OCI-M2 (cell line): ENCODE measurements around the gene TMEM106B.

Experiments
- DNase-seq: peaks from one replicate; lab custom pipeline; 2025; ENCODE audit not compliant: unreplicated experiment; lab: John Stamatoyannopoulos, UW

Gene TMEM106B

DNA sequence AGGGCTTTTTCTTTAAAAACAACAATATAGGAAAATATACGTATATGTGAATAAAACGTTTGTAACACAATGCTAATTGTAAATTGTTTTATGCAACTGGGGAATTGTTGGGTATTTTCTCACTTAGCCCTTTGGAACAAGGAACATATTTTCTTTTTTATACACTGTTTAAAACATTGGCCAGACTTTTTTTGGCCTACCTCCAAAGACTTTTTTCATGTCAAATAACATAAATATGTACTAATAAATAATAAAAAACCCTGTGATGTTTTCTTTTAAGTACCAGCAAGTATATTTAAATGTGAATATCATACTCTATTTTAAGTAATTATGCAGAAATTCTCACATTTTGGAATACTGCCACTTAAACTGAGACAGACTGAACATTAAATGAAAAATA is 15.7 kb downstream of the TMEM106B start:
- DNase-seq, result no peak

DNA sequence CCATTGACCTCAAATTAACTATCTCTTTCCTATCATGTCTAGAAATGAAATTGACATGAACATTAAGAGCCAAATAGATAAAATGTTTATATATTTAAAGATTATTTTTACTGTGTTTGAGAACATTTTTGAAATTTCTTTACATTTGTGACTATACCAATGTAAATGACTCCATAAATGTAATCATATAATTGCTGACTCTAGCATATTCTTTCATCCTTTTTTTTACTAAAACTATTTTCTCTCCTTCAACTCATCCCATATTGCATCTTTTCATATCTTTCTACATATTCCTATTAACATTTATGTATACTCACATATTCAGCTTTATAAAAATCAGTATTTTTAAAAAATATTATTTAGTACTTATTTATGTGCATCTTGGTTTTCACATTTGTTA is 16.9 kb downstream of the TMEM106B start:
- DNase-seq, result no peak

DNA sequence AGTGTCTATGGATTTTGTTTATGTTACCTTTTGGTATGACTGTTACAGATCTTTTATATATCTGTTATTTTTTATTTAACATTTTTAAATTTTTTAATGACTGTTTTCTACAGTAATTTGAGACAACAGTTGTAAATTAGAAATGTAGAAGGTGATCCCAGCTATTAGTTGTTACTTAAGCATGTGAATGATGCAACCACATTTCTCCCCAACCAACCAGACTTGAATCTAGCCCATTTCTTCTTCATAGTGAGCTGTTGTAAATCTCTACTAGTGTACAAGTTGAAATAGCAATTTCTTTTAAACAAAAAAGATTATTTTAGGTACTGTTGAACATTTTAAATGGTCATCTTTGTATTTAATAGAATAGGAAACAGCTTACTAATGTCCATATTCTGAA is 18.0 kb downstream of the TMEM106B start:
- no peak for DNase-seq

DNA sequence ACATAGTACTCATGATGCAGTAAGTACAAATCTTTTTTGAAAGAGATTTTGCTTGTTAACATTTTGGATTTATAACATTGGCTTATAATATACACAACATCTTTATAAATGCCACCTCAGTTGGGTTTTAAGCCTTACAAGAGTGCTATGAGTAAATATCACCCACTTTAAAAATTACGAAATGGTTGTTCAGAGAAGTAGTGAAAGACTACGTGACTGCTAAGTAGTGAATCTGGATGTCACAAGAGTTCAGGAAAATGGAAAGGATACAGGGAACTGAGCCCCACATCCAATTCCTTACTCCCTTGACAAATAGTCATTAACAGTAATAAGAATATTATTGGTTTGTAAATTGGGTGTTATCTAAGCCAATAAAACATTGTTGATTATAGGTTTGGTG is 20.0 kb downstream of the TMEM106B start:
- DNase-seq, result no peak

DNA sequence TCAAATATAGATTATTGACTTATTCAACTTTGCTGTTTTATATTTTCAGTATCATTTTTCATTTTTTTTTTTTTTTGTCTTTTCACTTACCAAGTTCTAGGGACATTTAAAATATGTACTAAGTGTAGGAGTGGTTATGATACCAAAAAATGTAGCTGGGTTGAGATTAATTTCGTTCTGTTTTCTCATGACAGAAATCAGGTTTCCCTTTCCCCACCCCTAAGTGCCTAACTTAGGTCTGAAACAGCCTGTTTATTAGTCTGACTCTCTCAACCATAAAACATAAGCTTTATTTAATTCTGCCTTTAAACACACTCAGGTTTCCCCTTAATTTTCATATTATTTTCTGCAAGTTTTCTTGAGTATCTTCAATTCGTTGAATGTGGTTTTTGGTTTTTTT is 22.1 kb downstream of the TMEM106B start:
- no peak for DNase-seq

DNA sequence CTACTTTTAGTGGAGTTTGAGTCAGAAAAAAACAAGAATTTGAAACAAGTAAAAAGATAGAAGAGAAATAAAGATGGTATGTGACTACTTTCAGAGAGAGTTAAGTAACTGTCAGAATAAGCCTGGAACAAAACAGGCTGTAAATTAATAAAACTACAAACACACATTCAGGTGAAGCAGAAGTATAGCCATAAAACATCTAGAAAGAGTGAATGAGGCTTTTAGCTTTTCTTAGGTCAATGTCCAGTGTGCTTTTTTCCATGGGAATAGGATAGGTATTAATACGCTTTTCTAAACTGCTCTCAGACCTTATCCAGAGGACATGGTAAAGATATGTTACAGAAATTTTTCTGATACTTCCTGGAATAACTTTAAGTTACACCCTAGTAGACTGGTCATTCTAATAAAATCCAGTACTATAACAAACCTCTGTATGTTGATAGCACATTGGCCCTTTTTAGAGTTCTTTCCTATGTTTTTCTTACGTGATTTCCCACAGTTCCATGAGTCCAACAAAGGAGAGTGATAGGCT is 23.3 kb downstream of the TMEM106B start:
- no peak for DNase-seq

DNA sequence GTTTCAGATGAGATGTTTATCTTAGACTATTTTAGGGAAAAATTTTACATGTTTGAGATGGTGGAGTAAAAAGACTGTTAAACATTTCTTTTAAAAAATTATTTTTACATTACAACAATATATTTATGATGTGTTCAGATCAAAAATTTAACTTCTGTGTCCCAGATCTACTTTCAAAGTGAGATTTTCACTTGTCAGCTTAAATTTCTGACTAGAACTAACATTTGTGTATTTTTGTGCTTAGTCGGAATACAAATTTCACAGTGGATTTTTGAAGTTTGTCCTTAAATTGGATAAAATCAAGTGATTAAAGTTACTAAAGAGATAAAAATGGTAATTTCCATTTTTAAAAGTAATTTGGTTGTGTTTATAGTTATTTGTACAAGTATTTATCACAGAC is 24.9 kb downstream of the TMEM106B start:
- DNase-seq, result no peak

DNA sequence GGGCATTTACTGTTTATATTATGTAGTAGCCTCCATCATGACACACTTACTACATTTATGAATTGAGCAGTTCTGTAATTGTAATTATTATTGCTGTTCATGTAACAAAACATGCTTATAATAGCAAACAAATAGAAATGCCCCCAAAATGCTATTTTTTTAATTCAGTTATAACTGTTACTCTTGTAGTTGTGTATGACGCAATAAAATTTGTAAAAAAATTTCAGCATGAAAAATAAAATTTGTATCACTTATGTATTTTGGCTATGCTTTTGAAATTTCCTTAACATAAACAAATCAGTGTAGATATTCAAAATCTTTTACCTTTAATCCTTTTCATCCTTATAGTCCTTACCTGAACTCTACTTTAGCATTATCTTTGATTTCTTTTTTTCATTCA is 25.9 kb downstream of the TMEM106B start:
- no peak for DNase-seq

DNA sequence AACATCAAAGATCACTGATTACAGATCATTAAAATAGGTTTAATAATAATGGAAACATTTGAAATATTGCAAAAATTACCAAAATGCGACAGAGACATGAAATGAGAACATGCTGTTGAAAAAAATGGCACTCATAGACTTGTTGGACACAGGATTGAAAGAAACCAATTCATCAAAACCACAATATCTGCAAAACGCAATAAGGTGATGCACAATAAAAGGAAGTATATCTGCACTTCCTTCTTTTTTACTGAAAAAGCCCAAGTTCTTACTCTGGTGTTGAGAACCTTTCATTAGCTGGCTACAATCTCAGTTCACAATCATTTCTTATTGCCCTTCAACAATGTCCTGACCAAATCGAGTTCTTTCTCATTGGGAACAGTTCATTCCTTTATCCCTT is 28.7 kb downstream of the TMEM106B start:
- no peak for DNase-seq

DNA sequence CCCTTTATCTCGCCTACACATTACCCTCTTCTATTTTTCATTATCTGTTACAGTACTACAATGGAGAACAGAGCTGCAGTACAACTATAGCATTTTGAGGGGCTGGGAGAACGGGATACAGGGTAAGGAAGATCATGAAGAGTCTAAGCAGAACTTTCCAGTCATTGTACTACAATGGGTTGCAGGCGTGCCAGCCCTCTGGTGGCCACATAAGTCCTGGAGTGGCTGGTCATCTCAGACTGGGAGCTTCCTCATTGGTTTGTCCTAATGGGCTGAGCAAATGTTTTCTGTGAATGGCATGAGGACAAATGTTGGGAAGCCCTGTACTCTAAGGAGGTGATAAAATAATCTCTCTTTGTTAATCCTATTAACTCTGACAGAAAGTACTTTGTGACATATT is 33.0 kb downstream of the TMEM106B start:
- no peak for DNase-seq

DNA sequence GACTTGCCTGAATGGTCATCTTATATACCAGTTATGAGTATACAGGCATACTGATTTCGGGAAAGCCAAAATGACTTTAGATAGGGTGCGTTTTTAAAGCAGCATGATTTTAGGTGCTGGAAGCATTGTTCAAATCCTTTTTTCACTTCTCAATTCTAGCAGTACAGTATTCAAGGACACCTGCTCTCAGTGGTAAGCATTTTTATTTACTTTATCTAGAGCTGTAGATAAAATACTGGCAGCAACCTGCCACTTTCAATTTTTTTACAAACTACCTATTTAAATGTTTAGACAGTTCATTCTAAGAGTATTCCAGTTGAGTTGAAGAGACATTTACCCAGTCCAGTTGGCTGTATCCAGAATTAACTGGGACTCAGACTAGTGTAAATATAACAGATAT is 33.6 kb downstream of the TMEM106B start:
- no peak for DNase-seq

DNA sequence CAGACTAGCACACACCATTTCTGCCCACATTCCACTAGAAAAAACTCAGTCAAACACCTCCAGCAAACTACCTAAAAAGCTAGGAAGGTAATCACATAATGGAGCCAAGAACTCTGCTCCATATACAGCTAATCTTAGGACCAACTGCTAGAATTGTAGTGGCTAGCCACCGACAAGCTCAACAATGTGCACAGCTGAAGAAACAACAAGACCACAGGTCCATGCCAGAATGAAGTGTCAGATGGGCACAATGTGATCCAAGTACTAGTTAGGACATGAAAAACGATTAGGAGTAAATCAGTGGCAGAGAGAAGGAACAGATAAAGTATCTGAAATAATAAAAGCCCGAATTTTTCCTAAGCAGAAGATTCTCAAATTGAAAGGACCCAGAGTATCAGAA is 38.6 kb downstream of the TMEM106B start:
- DNase-seq, result no peak

DNA sequence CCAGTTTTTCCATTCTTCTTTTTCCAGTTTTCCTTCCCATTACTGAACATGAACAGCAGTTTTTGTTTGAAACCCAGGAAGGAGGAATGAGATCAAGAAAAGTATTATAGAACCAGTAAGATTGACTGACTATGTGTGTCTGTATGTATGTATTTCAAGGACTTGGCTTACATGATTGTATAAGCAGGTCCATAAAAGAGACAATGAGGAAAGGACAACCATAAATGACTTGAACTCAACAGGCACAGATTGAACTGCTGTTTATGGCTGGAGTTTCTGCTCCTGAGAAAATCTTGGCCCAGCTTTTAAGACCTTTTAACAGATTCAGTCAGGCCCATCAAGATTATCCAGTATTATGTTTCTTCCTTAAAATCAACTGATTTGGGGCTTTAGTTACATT is 39.1 kb downstream of the TMEM106B start:
- DNase-seq, result no peak

DNA sequence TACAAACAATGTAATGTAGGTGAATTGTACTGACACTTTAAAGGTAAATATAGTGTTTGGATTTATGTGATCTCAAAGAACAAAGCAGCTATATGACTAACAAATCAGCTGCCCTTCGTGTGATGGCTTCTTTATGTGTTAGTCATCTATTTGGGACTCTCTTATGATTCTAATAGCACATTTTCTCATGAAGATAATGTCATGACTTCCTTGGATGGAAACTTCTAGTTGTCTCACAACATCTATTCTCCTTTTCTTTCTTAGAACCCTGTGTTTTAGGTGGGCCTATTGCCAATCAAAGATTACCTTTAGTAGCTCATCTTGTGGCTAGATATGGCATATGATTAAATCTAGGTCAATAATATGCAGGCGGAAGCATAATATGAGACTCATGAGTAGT is 45.0 kb downstream of the TMEM106B start:
- DNase-seq, result no peak

DNA sequence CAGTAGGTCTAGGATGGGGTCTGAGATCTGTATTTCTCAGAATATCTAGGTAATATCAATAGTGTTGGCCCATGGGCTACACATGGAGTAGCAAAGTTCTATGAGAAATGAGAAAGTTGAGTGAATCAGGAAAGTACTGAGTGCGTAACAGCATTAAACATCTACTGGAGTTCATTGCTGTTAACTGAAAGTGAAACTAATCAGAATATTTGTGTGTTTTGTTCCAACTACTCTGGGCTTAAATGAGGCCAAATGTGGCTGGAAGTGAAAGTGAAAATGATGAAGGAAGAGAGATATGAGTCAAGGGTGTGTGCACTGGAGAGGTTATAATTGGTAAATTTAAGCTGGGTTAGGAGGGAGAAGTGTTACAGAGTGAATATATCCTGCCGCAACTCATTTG is 46.5 kb downstream of the TMEM106B start:
- DNase-seq, result no peak

DNA sequence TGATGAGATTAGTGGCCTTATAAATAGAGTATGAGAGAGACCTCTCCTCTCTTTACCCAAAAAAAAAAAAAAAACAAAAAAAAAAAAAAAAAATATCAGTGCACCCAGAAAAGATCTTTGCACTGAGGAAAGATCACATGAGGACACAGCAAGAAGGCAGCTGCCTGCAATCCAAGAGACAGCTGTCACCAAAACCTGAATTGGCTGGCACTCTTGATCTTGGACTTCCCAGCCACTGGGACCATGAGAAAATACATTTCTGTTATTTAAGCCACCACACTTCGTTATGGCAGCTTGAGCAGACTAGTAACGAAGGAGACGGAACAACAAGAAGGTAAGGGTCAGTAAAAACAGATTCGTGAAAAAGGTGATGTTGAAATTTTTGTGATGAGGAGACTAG is 47.0 kb downstream of the TMEM106B start:
- DNase-seq, result no peak

DNA sequence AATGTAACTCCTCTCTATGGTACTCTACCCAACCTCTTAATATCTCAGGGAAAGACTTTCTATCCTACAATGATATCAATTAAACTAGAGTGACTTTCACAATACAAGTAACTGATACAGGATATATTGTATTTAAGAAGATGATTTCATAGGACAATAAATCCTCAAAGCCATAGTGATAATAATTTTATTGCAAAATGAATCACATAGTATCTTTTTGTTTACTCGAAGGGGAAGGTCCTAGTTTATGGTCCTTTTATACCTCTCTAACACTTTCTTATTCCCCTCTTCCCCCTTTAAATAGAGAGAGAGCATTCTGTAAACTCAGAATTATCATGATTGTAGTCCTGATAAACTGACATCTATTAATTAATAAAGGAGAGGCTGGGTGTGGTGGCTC is 56.4 kb downstream of the TMEM106B start:
- DNase-seq, result no peak

DNA sequence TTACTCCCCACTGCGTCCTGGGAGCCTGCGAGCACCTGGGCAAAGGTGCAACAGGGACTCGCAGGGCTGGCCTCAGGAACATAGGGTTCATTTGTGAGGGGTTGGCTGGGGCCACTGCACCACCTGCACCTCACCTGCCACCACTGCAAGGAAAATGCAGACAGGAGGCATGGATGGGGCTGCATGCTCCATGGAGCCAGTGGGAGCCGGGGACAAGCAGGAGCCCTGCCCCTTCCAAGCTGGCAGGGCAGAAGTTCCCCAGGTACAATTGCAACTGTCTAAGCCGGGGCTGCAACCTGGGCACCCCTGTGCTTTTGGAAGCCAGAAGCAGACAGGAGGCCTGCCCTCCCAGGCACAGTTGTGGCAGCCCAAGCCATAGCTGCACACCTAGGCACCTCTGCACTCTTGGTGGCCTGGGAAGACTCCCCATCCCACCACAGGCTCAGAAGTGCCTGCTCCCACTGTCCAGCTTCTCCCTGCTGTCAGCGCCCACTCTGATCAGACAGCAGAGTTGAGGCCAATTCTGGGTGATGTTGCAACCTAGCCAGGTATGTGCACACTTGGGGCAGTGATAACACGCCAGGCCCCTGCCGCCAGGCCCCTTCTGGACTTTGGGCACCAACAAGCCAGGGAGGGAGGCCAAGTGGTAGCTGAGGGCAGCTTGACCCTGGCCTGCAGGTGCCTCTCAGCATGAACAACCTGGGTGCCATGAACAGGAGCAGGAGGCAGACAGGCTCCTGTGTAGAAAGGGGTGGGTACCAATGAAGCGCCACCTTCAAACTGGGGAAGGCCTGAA is 58.2 kb downstream of the TMEM106B start:
- DNase-seq, result no peak

DNA sequence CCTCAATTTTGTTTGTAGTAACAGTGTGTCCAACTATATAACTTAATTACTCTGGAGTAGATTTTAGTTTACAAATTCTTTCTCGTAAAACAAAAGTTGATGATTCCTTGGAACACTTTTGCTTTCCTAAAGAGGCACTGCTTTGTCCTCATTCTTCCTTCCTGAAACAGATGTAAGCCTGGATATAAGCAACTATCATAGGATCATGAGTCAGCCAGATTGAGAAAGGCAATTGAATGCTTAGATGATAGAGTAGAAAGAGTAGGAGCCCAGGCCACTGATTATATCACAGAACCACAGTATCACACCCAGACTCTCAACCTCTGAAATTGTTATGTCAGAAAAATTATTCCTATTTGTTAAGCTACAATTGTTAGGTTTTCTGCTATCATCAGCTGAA is 69.9 kb downstream of the TMEM106B start:
- DNase-seq, result no peak

DNA sequence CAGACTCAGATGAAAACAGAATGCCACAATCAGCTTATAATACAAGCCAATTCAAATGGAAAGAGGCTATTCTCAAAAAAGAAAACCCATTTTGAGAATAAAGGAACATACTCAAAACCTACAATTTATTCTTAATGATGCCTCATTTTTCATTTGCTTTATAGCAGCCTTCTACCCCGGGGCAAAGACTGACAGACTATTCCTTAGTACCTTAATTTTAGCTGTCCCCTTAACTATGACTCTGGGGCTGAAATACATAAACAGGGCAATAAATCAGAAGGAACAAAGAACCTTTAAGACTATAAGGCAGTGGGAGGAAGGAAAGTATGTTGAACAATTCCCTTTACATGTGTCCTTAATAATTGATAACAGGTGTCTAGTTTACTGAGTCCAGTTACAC is 76.8 kb downstream of the TMEM106B start:
- no peak for DNase-seq

DNA sequence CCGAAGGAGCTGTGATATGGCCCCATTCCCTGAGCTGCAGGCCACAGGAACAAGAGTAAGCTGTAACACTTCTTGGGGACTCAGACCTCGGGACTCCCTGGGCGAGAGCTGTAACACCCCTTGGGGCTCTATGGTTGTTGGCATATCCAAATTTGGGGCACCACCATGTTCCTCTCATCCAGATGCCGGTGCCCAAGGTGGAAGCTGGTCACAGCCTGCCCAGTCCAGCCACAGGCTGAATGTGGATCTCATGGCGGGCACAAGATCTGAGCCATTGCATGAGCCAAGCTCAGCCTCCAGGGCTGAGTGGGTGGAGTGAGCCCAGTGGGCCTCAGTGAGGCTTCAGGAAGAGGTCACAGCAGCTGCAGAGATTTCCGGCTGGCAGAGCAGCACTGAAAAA is 78.9 kb downstream of the TMEM106B start:
- no peak for DNase-seq

DNA sequence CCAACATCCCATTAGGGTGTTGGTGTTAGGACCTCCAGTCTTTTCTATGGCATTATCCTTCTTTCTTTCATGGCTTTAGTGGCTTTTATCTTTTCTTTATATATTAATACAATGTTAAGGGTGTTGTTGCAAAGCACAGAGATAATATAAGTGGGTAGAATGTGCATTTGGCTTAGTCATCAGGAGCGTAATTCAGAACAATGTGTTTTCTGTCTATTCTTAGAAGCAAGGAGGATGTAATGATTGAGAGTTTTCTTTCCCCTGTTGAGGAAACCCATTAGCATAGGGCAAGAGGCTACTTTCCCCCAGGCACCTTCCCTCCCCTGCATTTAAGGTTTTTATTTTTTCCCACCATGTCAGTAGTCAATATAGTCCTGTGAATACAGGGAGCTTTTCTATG is 79.7 kb downstream of the TMEM106B start:
- no peak for DNase-seq

DNA sequence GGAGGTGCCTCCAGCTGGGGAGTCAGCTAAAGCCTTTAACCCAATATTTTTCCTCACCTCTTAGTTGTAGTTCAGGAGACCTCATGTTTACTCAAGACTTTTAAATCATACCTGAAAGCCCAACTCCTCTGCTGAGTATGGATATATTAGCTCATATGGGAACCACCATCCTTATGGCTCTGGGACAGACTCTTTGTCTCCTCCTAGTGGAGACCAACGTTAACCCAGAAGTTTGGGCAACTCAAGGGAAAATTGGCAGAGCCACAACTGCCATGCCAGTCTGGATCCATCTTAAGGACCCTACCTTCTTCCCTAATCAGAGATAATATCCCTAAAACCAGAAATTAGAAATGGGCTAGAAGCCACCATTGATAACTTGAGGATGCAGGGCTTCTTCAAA is 80.8 kb downstream of the TMEM106B start:
- DNase-seq, result no peak
